Dedifferentiated amniotic fluid mesenchymal stem cell (primary cell): ENCODE data around the gene HRC.
"Not testable (repeated sequence)": the region's sequence is repeated elsewhere in the genome, so short reads cannot be mapped to it uniquely, and the experiment has no call there.

Source experiments
- DNase-seq: peaks from one replicate; pipeline ENCODE4 v3.0.0-alpha.2; 2016; ENCODE audit errors: extremely low spot score

HRC gene, protein sequence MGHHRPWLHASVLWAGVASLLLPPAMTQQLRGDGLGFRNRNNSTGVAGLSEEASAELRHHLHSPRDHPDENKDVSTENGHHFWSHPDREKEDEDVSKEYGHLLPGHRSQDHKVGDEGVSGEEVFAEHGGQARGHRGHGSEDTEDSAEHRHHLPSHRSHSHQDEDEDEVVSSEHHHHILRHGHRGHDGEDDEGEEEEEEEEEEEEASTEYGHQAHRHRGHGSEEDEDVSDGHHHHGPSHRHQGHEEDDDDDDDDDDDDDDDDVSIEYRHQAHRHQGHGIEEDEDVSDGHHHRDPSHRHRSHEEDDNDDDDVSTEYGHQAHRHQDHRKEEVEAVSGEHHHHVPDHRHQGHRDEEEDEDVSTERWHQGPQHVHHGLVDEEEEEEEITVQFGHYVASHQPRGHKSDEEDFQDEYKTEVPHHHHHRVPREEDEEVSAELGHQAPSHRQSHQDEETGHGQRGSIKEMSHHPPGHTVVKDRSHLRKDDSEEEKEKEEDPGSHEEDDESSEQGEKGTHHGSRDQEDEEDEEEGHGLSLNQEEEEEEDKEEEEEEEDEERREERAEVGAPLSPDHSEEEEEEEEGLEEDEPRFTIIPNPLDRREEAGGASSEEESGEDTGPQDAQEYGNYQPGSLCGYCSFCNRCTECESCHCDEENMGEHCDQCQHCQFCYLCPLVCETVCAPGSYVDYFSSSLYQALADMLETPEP

DNA sequence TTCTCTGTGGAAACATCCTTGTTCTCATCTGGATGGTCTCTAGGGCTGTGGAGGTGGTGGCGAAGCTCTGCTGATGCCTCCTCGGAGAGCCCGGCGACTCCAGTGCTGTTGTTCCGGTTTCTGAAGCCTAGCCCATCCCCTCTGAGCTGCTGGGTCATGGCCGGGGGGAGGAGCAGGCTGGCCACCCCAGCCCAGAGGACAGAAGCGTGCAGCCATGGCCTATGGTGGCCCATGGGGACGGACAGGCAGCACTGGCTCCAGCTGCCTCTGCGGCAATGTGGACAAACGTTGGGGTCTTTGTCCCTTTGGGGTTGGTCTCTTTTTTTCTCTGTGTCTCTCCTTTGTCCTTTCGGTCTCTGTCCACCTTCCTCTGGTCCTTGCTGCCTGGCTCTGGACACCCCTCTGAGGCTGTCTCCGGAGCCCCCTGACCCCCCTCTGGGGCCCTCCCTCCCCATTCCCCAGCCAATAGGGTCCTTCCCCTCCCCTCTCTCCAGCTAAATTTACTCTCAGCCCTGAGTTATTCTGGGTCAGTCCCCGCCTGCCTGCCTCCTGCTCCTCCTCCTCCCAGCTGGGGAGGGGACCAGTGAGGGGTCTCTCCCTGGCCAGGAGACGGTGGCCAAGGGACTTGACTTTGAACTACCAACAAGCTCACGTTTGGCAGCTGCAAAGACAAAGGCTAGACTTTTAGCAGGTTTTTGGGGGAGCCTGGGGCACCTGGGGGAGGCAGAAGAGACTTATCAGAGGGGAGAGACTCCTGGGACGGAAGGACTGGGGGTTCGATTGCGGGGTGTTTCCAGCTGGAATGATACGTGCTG, at the start of gene HRC:
Gene HRC (minus strand): TSS at position 392 of the 815 bp plus-strand sequence. CDS start 159 bp downstream, at position 233.
- DNase-seq: no peak

DNA sequence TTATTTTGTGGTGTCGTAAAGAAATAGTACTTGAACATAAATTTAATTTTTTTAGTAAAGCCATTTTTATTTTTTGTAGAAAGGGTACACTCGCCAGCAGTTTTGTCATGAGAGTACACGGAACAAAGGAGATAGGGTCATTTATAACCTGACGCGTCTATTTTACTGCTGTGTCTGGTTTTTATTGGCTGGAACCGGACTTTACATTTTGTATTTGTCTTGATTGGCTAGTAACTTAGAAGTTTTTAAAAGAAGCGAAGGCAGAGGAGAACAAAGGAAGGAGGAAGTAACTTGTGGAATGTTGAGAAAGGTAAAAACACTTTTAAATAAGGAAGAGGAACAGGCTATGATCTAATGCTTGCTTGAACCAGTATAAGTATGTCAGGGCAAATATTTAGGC, 45.8 kb upstream of the HRC start:
- DNase-seq: no peak

DNA sequence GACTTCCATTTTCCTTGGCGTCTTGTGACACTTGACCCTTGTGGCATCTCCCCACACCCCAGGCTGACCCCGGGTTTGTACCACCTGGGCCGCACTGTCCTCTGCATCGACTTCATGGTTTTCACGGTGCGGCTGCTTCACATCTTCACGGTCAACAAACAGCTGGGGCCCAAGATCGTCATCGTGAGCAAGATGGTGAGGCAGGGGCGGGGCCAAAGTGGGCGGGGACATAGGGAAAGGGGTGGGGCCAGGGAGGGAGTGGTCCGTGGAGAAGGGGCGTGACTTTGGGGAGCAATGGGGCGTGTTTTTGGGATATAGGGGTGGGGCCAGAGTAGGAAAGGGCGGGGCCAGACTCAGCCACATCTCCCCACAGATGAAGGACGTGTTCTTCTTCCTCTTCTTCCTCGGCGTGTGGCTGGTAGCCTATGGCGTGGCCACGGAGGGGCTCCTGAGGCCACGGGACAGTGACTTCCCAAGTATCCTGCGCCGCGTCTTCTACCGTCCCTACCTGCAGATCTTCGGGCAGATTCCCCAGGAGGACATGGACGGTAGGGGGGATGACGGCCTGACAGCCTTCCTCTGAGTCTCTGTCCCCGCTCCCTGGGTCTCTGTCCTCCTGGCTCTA, 45.2 kb upstream of the HRC start:
- DNase-seq: no peak

- DNase-seq: no peak
These were observed 41.5 kb upstream of the HRC start for GRCh38 chr19:49196527-49197240.

GRCh38 chr19:49194408-49194807, 39.2 kb upstream of the HRC start:
- DNase-seq: no peak

GRCh38 chr19:49193822-49194394, 38.7 kb upstream of the HRC start:
- DNase-seq: no peak

DNA sequence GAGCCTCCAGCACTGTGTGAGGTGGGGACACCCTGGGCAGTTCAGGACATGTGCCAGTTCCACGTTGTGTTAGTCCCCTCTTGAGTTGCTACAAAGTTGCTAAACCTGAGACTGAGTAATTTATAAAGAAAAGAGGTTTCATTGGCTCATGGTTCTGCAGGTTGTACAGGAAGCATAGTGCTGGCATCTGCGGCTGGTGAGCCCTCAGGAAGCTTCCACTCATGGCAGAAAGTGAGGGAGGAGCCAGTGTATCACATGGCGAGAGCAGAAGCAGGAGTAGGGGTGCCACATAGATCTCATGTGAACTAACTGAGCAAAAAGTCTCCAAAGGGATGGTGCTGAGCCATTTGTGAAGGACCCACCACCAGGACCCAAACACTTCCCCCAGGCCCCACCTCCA, 35.6 kb upstream of the HRC start:
- DNase-seq: no peak

GRCh38 chr19:49189259-49189658, 34.1 kb upstream of the HRC start:
- DNase-seq: no peak

GRCh38 chr19:49188626-49189200, 33.5 kb upstream of the HRC start:
- DNase-seq: no peak

DNA sequence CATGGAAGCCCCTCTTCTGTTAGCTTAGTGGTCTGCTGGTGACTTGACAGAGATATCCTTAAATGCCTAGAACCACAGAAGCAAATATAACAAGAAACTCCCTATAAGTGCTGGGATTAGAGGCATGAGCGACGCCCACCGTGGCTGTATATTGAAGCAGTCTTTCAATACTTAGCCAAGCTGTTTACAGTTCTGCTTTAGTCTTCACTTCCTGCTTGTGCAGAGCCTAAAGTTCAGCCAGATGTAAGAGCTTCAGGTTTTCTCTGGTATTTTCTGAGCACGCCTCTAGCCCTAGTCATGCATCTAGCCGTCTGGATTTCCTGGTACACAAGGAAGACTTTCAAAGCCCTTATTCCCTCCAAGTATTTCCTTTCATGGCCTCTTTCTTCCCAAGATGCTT, 30.9 kb upstream of the HRC start:
- DNase-seq: no peak

DNA sequence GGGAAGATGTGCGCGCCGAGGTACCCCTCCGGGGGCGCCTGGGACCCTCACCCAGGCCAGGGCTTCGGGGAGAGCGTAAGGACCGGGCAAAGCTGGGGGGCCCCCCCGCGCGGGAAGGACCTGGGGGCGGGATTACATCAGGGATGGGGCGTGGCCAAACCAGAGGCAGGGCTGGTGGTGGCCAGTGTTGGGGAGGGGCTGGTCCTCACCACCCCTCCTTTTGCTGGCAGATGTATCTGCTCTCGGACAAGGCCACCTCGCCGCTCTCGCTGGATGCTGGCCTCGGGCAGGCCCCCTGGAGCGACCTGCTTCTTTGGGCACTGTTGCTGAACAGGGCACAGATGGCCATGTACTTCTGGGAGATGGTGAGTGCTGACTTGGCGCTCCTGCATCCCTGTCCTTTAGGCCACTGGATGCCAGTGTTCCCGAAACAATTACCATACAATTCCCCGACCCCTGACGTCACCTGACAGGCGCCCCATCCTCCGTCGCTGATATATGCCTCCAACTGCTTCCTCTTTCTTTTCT, 27.7 kb upstream of the HRC start:
- no peak for DNase-seq

DNA sequence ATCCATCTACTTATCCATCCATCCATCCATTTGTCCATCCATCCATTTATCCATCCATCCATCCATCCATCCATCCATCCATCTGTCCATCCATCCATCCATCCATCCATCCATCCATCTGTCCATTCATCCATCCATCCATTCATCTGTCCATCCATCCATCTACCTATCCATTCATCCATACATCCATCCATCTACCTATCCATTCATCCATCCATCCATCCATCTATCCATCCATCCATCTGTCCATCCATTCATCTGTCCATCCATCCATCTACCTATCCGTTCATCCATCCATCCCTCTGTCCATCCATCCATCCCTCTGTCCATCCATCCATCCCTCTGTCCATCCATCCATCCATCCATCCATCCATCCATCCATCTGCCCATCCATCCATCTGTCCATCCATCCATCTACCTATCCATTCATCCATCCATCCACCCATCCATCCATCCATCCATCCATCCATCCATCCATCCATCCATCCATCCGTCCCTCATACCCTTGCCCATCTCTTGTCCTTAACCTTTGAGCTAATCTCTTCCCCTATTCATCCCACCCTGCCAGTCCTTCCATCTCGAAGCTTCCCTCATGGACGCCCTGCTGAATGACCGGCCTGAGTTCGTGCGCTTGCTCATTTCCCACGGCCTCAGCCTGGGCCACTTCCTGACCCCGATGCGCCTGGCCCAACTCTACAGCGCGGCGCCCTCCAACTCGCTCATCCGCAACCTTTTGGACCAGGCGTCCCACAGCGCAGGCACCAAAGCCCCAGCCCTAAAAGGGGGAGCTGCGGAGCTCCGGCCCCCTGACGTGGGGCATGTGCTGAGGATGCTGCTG, 27.0 kb upstream of the HRC start:
- not testable (repeated sequence) for DNase-seq

GRCh38 chr19:49180659-49181058, 25.5 kb upstream of the HRC start:
- DNase-seq: no peak

GRCh38 chr19:49173198-49173597, 18.0 kb upstream of the HRC start:
- no peak for DNase-seq

DNA sequence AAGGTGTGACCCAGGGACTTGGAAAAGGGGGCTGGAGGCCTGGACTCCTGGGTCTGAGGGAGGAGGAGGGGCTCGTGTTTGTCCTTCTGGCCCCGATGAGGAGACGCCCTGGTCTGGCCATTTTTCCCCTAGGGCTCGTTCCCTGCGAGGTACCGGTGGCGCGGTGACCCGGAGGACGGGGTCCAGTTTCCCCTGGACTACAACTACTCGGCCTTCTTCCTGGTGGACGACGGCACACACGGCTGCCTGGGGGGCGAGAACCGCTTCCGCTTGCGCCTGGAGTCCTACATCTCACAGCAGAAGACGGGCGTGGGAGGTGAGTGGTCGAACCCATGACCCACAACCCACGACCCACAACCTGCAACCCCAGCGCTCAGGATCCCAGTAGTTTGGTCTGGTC, 13.2 kb upstream of the HRC start:
- no peak for DNase-seq

GRCh38 chr19:49167857-49168409, 12.7 kb upstream of the HRC start:
- no peak for DNase-seq

DNA sequence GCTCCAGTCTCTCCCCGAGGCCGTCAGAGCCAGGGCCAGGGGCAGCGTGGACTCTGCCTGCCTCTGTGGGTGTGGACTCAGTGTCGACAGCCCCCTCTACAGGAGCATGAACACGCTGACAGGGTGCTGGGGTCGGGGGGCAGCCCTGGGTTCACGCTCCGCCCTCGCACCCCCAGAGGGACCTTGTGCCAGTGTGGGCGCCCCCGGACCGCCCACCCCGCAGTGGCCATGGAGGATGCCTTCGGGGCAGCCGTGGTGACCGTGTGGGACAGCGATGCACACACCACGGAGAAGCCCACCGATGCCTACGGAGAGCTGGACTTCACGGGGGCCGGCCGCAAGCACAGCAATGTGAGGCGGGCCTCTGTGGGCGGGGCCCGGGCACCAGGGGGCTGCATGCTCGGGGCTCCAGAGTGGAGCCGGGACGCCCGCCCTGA, 10.7 kb upstream of the HRC start:
- DNase-seq: no peak

DNA sequence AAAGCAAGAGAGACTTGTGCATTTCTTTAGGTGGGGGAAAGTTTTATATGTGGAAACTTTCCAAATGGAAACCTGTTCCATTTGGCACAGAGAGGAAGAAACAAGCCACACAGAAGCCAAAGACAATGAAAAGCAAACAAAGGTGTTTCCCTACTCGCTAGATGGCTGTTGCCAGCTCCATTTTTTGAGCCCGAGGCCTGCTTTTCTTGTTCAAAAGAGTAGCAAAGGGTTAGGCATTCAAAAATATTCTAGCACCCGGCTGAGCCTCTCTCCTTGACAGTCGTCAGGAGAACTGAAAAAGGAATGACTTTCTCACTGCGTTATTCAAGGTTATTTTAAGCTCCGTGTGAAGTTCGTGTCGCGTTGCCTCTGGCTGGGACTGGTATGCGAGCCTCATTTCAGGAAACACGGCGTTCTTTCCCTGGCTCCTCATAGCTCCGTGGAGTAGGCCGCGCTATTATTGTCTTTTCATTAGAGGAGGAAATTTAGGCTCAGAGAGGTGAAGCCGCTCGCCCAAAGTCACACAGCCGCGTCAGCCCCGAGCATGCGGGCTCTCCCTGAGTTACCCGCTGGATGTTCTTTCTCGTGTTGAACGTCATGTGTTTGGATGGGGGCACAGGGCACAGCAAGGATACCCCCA, 10.0 kb upstream of the HRC start:
- DNase-seq: no peak

DNA sequence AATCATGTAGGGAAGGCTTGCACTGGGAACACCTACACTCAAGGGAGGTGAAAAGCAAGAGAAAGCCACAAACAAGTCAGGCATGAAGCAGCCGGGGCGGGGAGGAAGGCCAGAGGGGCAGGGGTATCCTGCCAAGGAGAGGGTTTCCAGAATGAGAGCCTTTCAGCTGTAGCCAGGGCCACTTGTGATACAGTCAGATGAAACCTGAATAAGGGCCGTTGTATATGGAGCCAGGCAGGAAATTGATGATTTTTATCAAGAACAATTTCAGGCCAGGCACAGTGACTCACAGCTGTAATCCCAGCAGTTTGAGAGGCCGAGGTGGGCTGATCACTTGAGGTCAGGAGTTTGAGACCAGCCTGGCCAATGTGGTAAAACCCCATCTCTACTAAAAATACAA, 6.8 kb upstream of the HRC start:
- DNase-seq: no peak
